Endothelial cell of umbilical vein (primary cell): ENCODE results near the gene PIGB. TPM values are rescaled to one million over a fixed set of nuclear protein-coding genes. Genes with fewer than 3 reads are reported as not detected.

Experiments used
- BruUV-seq: library from RNA; stranded (reverse); fragments of 400-500 nt; replicated peaks from 2 replicates; lab custom pipeline; 2021; lab: Mats Ljungman, UMichigan
- CTCF ChIA-PET: fragments of 300-600, 350-600 bp; sonication (Branson Sonifier 250); formaldehyde crosslinking; loops from one replicate; lab custom pipeline; 2021; ENCODE audit warnings: antibody characterized with exemption, inconsistent platforms; lab: Charles Lee
- POLR2A ChIA-PET: fragments of 300-600, 350-600 bp; sonication (Branson Sonifier 250); formaldehyde crosslinking; loops from one replicate; lab custom pipeline; 2021; ENCODE audit warnings: antibody characterized with exemption, inconsistent platforms; lab: Charles Lee
- DNase-seq: peaks from one replicate; pipeline ENCODE4 v3.0.0-alpha.2; 2011; ENCODE audit warnings: low read depth, low spot score
- FAIRE-seq: peaks from 2 replicates; lab custom pipeline; 2011; peaks lifted over from hg19 to GRCh38; lab: Jason Lieb, UNC
- H2AFZ ChIP-seq: 2 replicates; pipeline ENCODE4 v1.6.0; 2012; ENCODE audit warnings: low read depth, low read length, control low read depth, inconsistent platforms
- H3K27ac ChIP-seq: 2 replicates; pipeline ENCODE4 v1.5.1; 2011; ENCODE audit warnings: low read depth, mild to moderate bottlenecking, control low read depth, low read length, moderate library complexity; ENCODE audit not compliant: insufficient read depth
- H3K27me3 ChIP-seq, 2 experiments: 2 replicates each; pipeline versions ENCODE4 v1.6.0 to v1.6.1; 2011; ENCODE audit warnings: low read length in 2 of 2, mixed read lengths in 1 of 2; ENCODE audit not compliant: control insufficient read depth in 2 of 2, insufficient read depth in 2 of 2
- H3K36me3 ChIP-seq, 2 experiments: 2 replicates in 1 of 2; 3 replicates in 1 of 2; pipeline ENCODE4 v1.5.1; 2011; ENCODE audit warnings: low read length in 2 of 2, mild to moderate bottlenecking in 1 of 2, moderate library complexity in 1 of 2; ENCODE audit not compliant: control insufficient read depth in 2 of 2, insufficient read depth in 2 of 2; ENCODE audit errors: extremely low read depth in 1 of 2
- H3K4me1 ChIP-seq: 3 replicates; pipeline ENCODE4 v1.5.1; 2011; ENCODE audit warnings: mild to moderate bottlenecking, low read length; ENCODE audit not compliant: control insufficient read depth, insufficient read depth; ENCODE audit errors: extremely low read depth
- H3K4me2 ChIP-seq: 2 replicates; pipeline ENCODE4 v1.6.1; 2011; ENCODE audit warnings: low read length, control low read depth, mixed read lengths; ENCODE audit not compliant: insufficient read depth
- H3K4me3 ChIP-seq, 3 experiments: fragments of 200-600 bp in 1 of 3; sonication (generic), shearing (Covaris generic) in 1 of 3; replicated peaks in 1 of 3; 2 replicates each; pipeline ENCODE4 v1.5.1; 2011 to 2016; ENCODE audit warnings: control low read depth in 3 of 3, low read length in 3 of 3, mild to moderate bottlenecking in 2 of 3, inconsistent platforms in 1 of 3, low read depth in 1 of 3, moderate library complexity in 1 of 3; ENCODE audit not compliant: insufficient read depth in 1 of 3
- H3K79me2 ChIP-seq: 2 replicates; pipeline ENCODE4 v1.6.0; 2012; ENCODE audit warnings: low read length, inconsistent platforms; ENCODE audit not compliant: control insufficient read depth, insufficient read depth
- H3K9ac ChIP-seq: replicated peaks from 2 replicates; pipeline ENCODE3; 2011; ENCODE audit warnings: low read length, control low read depth; ENCODE audit not compliant: insufficient read depth; ENCODE audit errors: extremely low read depth
- H3K9me1 ChIP-seq: replicated peaks from 3 replicates; pipeline ENCODE4 v1.6.0; 2011; ENCODE audit warnings: mild to moderate bottlenecking, low read length; ENCODE audit not compliant: control insufficient read depth, insufficient read depth; ENCODE audit errors: extremely low read depth
- H3K9me3 ChIP-seq: replicated peaks from 2 replicates; pipeline ENCODE4 v1.5.1; 2012; ENCODE audit warnings: low read length, inconsistent platforms; ENCODE audit not compliant: control insufficient read depth, insufficient read depth
- H4K20me1 ChIP-seq: replicated peaks from 2 replicates; pipeline ENCODE3; 2011; ENCODE audit warnings: mild to moderate bottlenecking, low read length; ENCODE audit not compliant: control insufficient read depth, insufficient read depth; ENCODE audit errors: extremely low read depth
- EZH2 ChIP-seq: IDR thresholded peaks from 2 replicates; pipeline ENCODE4 v1.6.1; 2012; ENCODE audit warnings: borderline replicate concordance, low read depth, mild to moderate bottlenecking, moderate library complexity, low read length, inconsistent platforms; ENCODE audit not compliant: severe bottlenecking
- FOS ChIP-seq: IDR thresholded peaks from 2 replicates; pipeline ENCODE4 v1.6.1; 2011; ENCODE audit warnings: mild to moderate bottlenecking, low read length, moderate library complexity, borderline replicate concordance; ENCODE audit not compliant: insufficient read depth
- GATA2 ChIP-seq: IDR thresholded peaks from 2 replicates; pipeline ENCODE4 v1.7.0; 2011; ENCODE audit warnings: low read depth, mild to moderate bottlenecking, moderate library complexity, mixed read lengths, low read length; ENCODE audit not compliant: insufficient read length, insufficient read depth
- JUN ChIP-seq: IDR thresholded peaks from 2 replicates; pipeline ENCODE4 v1.6.1; 2011; ENCODE audit warnings: borderline replicate concordance, low read depth; ENCODE audit not compliant: insufficient read length, insufficient read depth
- MAX ChIP-seq: IDR thresholded peaks from 2 replicates; pipeline ENCODE4 v1.6.1; 2011; ENCODE audit not compliant: insufficient read depth, insufficient read length
- MYC ChIP-seq: IDR thresholded peaks from one replicate; pipeline ENCODE4 v1.6.1; 2011; ENCODE audit warnings: mild to moderate bottlenecking, low read depth, low read length
- POLR2A ChIP-seq: IDR thresholded peaks from 2 replicates; pipeline ENCODE4 v1.6.1; 2012; ENCODE audit warnings: low read depth, mild to moderate bottlenecking, control low read depth, low read length
- POLR2AphosphoS5 ChIP-seq: IDR thresholded peaks from 2 replicates; pipeline ENCODE4 v1.6.1; 2012; ENCODE audit warnings: low read depth, mild to moderate bottlenecking, control low read depth, low read length, moderate library complexity; ENCODE audit not compliant: insufficient read depth
- dilution Hi-C: fragments of 300-500 bp; cut with MboI; formaldehyde crosslinking; loops from one replicate; pipeline ENCODE4 v1.15.0; 2019; ENCODE audit warnings: low sequenced_read_pairs; ENCODE audit not compliant: extremely low pct_ligation_motif_present
- intact Hi-C: fragments of 100-400 bp; cut with micrococcal nuclease; formaldehyde crosslinking; loops from one replicate; pipeline ENCODE4 v1.10.0; 2022
- polyA plus RNA-seq, 4 experiments: library from polyadenylated mRNA; depleted of rRNA in 3 of 4; stranded (reverse) in 3 of 4; unstranded in 1 of 4; fragments of >200 nt; gene quantifications; 2 replicates each; pipeline versions ENCODE4 v1.2.1 to v1.2.3, GENCODE V29; 2011 to 2012; ENCODE audit warnings: missing spikeins in 1 of 4
- total RNA-seq: library from RNA; stranded (reverse); gene quantifications from 2 replicates; pipeline ENCODE4 v1.2.3, GENCODE V29; 2021
- TF ChIP-seq, protein P1 (sequence below), 2 donors: IDR thresholded peaks; 1 replicate in 1 of 2; 2 replicates in 1 of 2; pipeline ENCODE4 v1.5.1; 2011; ENCODE audit warnings: low read length in 2 of 2, mild to moderate bottlenecking in 2 of 2, moderate library complexity in 2 of 2, control low read depth in 1 of 2, inconsistent platforms in 1 of 2, low read depth in 1 of 2; ENCODE audit not compliant: insufficient read depth in 1 of 2; ENCODE audit errors: extremely low read depth in 1 of 2

Gene PIGB
- total and polyA plus RNA-seq, 2 donors (not counting 3 experiments of a cell fraction or from before 2014, with no cell fraction given) = 14.1 to 23.9 TPM

DNA sequence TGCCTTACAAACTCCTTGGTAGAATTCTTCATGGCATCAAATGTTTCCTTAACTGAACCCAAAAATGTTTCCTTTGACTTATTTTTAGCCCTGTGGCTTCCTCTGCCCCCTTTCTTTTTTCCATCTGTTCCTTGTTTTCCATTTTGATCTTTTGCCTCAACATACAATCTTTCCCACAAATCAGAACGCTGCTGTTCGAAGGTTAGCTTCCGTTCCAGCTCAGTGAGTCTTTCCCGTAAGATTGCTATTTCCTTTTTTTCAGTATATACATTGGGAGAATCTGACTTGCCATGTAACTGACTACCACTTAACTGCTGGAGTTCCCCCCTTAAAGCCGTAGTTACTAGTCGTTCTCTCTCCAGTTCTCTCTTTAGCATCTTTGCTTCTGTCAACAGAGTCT, 41.2 kb downstream of the PIGB start:
- CTCF ChIA-PET = interaction anchor here (0.7 to 4.6 kb wide), 5 partner anchors 13 to 79 kb away, joined by 3 to 21 read pairs (median 3); partner anchors contain the start of genes CCPG1, PIERCE2, PIGB and PIGBOS1
- no peaks in the 10 kb centered on the region for H3K9me3 ChIP-seq
- peaks cover 13% of the 10 kb centered on the region for H3K4me1 ChIP-seq
- POLR2A ChIA-PET = interaction anchor here (0.8 kb wide), 1 partner anchor 46 kb away, joined by 3 read pairs; no protein-coding TSS in a partner anchor
- H3K9ac ChIP-seq = no peak overlapping the region
- DNase-seq (peak; percentile 83), FAIRE-seq (peak; percentile 72)
- no peaks in the 10 kb centered on the region for H3K79me2 ChIP-seq
- no TSS peak for BruUV-seq
- H3K27ac ChIP-seq = no peak overlapping the region
- H3K4me3 ChIP-seq = no peak overlapping the region
- dilution Hi-C loops (no loop called here), intact Hi-C loops (loop anchor here (1.0 kb wide), 1 partner anchor 48 kb away; the partner anchor contains the start of genes CCPG1 and PIERCE2)
- H4K20me1 ChIP-seq = no peaks in the 10 kb centered on the region
- H3K27me3 ChIP-seq = no peaks in the 10 kb centered on the region
- H3K4me2 ChIP-seq = peak overlapping the region; percentile 34
- no peaks in the 10 kb centered on the region for H3K9me1 ChIP-seq
- no peak for TF ChIP-seq MAX
- H3K36me3 ChIP-seq = no peaks in the 10 kb centered on the region
- H2AFZ ChIP-seq = peak overlapping the region; percentile 66

DNA sequence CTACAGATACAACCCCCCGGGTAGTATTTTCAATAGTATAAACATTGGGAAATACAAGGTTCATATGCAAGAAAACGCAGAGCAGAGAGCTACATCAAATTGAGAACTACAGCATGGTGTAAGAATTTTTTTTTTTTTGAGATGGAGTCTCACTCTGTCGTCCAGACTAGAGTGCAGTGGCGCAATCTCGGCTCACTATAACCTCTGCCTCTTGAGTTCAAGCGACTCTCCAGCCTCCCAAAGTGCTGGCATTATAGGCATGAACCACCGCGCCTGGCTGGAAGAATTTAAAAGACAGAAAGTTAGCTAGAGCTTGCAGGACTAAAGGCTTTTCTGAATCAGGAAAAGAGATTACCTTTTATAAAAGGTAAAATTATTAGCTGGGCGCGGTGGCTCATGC, 42.0 kb downstream of the PIGB start:
- Histone ChIP-seq H4K20me1 (no peaks in the 10 kb centered on the region), H3K9me3 (no peaks in the 10 kb centered on the region), H3K4me2 (no peak overlapping the region), H3K9me1 (no peaks in the 10 kb centered on the region), H3K4me3 (no peak overlapping the region), H3K36me3 (no peaks in the 10 kb centered on the region), H3K9ac (no peak overlapping the region), H3K4me1 (peaks cover 13% of the 10 kb centered on the region), H3K27me3 (no peaks in the 10 kb centered on the region), H3K27ac (no peak overlapping the region), H2AFZ (no peak overlapping the region), H3K79me2 (no peaks in the 10 kb centered on the region)
- intact Hi-C loops = no loop called here
- no peak for DNase-seq
- FAIRE-seq = no peak
- POLR2A ChIA-PET = no interaction called here
- CTCF ChIA-PET = interaction anchor here (1.3 to 4.6 kb wide), 5 partner anchors 12 to 79 kb away, joined by 3 to 21 read pairs (median 4); no protein-coding TSS in a partner anchor
- dilution Hi-C loops = no loop called here
- BruUV-seq = no TSS peak
- no peak for TF ChIP-seq JUN
- TF ChIP-seq, protein P1, sequence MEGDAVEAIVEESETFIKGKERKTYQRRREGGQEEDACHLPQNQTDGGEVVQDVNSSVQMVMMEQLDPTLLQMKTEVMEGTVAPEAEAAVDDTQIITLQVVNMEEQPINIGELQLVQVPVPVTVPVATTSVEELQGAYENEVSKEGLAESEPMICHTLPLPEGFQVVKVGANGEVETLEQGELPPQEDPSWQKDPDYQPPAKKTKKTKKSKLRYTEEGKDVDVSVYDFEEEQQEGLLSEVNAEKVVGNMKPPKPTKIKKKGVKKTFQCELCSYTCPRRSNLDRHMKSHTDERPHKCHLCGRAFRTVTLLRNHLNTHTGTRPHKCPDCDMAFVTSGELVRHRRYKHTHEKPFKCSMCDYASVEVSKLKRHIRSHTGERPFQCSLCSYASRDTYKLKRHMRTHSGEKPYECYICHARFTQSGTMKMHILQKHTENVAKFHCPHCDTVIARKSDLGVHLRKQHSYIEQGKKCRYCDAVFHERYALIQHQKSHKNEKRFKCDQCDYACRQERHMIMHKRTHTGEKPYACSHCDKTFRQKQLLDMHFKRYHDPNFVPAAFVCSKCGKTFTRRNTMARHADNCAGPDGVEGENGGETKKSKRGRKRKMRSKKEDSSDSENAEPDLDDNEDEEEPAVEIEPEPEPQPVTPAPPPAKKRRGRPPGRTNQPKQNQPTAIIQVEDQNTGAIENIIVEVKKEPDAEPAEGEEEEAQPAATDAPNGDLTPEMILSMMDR (IDR thresholded peaks at IDR 0.05; ENCODE audit: extremely low read depth in 1 of 2, insufficient read depth in 1 of 2, low read depth in 1 of 2, low read length in 2 of 2) = no peak
- TF ChIP-seq MAX = no peak
- TF ChIP-seq POLR2AphosphoS5 = no peak
- no peak for TF ChIP-seq GATA2
- TF ChIP-seq MYC = no peak
- no peak for TF ChIP-seq FOS
- no peak for TF ChIP-seq POLR2A
- TF ChIP-seq EZH2 = no peak
